ENCODE results near the gene DOCK9. TPM values are rescaled to one million over a fixed set of nuclear protein-coding genes. Genes with fewer than 3 reads are reported as not detected.

The DOCK9 gene
- total and polyA plus RNA-seq, 8 donors = 98.3 to 158 (median 109) TPM

DNA sequence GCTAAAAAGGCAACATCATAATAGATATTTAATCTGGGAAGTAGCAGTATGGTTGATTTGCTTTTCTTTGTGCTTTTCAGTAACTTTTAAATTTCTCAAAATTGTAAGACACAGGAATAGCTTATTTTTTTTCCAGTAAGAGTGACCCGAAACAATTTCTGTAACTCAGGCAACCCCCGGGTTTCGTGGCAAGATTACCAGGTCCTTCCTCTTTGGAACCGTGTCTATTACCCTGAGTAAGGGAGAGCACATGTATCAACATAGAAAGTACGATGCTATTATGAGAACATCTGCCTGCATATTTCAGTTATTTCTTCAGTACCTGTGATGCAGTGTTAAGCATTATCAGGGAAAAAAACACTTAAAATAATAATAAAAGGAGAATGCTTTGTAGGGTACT is 64.1 kb downstream of the DOCK9 start:
- Histone ChIP-seq H3K36me3 (no peaks in the 10 kb centered on the region), H3K27ac (peak overlapping the region in 1 of 2 donors; percentile 1), H3K4me3 (no peak overlapping the region), H3K4me1 (peaks cover 6 to 10% of the 10 kb centered on the region in 2 donors), H3K27me3 (no peaks in the 10 kb centered on the region), H3K9me3 (no peaks in the 10 kb centered on the region)
- ATAC-seq (no peak), DNase-seq (no peak)
- intact Hi-C loops (cut with DNase I) = no loop called here
- TF ChIP-seq CTCF (IDR thresholded peaks at IDR 0.05) = no peak

DNA sequence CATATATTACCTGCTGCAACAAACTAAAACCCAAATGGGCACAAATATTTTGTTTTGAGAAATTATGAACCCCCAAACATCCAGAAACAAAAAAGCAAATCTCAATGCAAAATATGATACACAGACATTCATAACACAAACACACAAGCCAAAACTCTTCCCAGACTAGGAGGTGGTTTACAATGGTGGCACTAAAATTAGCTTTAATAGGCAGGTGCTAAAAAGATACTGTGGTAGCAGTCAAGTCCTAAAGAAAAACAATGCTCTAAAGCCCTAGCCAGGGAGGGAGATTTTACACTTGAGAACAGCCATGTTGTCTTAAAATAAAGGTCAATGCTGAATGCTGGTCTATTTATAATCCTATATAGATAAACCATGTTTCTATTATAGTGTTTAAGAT is 65.0 kb downstream of the DOCK9 start:
- H3K27ac ChIP-seq = peak overlapping the region in 1 of 2 donors; percentile 1
- H3K27me3 ChIP-seq = no peaks in the 10 kb centered on the region
- peaks cover 6 to 10% of the 10 kb centered on the region in 2 donors for H3K4me1 ChIP-seq
- H3K36me3 ChIP-seq = no peaks in the 10 kb centered on the region
- no peak for TF ChIP-seq CTCF (IDR thresholded peaks at IDR 0.05)
- no peak for DNase-seq
- H3K4me3 ChIP-seq = no peak overlapping the region
- no peak for ATAC-seq
- intact Hi-C loops (cut with DNase I) = no loop called here
- H3K9me3 ChIP-seq = no peaks in the 10 kb centered on the region

GRCh38 chr13:98910501-98910951 is 67.3 kb downstream of the DOCK9 start:
- no peaks in the 10 kb centered on the region for H3K9me3 ChIP-seq
- peak; percentile 59 for ATAC-seq
- no peak for DNase-seq
- TF ChIP-seq CTCF (IDR thresholded peaks at IDR 0.05) = no peak
- intact Hi-C loops (cut with DNase I) = no loop called here
- no peaks in the 10 kb centered on the region for H3K36me3 ChIP-seq
- no peaks in the 10 kb centered on the region for H3K4me1 ChIP-seq
- peak overlapping the region; percentile 40 to 67 for H3K27ac ChIP-seq
- no peaks in the 10 kb centered on the region for H3K27me3 ChIP-seq
- H3K4me3 ChIP-seq = no peak overlapping the region

DNA sequence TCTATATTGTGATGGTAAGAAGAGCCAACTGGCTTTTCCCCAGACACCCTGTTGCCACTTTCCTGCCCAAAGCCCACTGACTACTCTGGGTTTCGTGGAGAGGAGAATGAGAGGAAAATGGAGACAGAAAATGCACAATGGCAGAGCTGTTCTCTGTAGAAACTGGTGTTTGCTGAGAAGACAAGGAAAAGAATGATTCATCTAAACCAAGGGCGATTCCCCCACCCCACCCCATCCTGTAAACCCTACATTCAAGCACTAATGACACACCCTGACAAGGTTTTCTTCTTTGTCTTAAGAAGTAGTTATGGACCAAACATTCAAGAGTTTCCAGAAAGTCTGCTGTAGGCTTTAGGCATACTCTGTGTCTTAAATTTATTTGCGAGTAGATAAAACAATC is 68.8 kb downstream of the DOCK9 start:
- no peaks in the 10 kb centered on the region for H3K36me3 ChIP-seq
- intact Hi-C loops (cut with DNase I) = no loop called here
- no peak for DNase-seq
- H3K4me1 ChIP-seq = no peaks in the 10 kb centered on the region
- no peak overlapping the region for H3K4me3 ChIP-seq
- H3K27me3 ChIP-seq = no peaks in the 10 kb centered on the region
- no peak for TF ChIP-seq CTCF (IDR thresholded peaks at IDR 0.05)
- H3K27ac ChIP-seq = peak overlapping the region; percentile 15 to 67
- no peaks in the 10 kb centered on the region for H3K9me3 ChIP-seq
- ATAC-seq = no peak

DNA sequence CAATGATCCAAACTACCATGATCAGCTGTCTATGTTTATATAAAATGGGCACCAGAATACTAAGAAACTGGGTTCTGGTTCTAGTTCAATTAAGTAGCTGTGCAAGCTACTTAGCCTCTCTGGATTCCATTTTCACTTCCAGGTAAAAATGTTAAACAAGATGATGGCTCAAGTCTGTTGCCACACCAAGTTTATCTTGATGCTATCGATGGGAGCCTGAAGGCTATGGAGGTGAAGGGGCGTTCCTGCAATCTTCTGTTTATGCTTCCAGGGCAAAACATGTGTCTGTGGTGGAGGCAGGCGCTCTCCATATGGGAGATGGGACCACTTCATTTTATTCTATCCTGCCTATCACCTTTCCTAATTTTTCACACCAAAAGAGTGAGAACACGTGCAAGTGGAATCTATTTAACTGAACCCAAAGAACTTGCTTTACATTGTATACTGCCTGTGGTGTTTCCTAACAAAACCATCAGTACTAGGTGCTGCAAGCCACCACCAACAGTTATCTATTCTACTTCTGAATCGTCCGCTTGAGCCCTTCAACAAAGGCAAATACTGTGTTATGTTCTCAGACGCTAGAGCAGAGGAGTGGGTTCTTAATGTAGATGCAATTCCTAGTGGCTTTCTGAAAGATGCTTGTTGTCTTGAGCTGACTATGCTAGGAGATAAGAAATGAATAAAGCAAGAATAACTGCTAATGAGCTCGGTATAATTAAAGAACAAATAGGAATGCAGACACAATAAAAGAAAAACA is 70.9 kb downstream of the DOCK9 start:
- peak overlapping the region in 1 of 2 donors; percentile 67 for H3K27ac ChIP-seq
- no peaks in the 10 kb centered on the region for H3K4me1 ChIP-seq
- H3K4me3 ChIP-seq = no peak overlapping the region
- TF ChIP-seq CTCF (IDR thresholded peaks at IDR 0.05) = no peak
- intact Hi-C loops (cut with DNase I) = no loop called here
- no peak for ATAC-seq
- no peak for DNase-seq
- H3K36me3 ChIP-seq = peaks cover 0 to 7% of the 10 kb centered on the region in 2 donors
- no peaks in the 10 kb centered on the region for H3K9me3 ChIP-seq
- H3K27me3 ChIP-seq = no peaks in the 10 kb centered on the region
